NCI-H1694 treated with DMSO at 0.1 percent for 48 hours (cell line): Measurements from ENCODE around the gene CD24.

ENCODE experiments used
- DNase-seq: peaks from one replicate; lab custom pipeline; 2025; lab: John Stamatoyannopoulos, UW

CD24 gene

GRCh38 chr6:106967936-106968555 is 6.5 kb downstream of the CD24 start:
- DNase-seq = no peak

- no peak for DNase-seq
Measured at GRCh38 chr6:106966671-106967640, 7.6 kb downstream of the CD24 start.

- DNase-seq = no peak
Measured at GRCh38 chr6:106966229-106966628, 8.3 kb downstream of the CD24 start.

- no peak for DNase-seq
Measured at GRCh38 chr6:106964954-106965353, 9.6 kb downstream of the CD24 start.

- no peak for DNase-seq
Measured at GRCh38 chr6:106964099-106964498, 10.4 kb downstream of the CD24 start.

- DNase-seq = no peak
Measured at GRCh38 chr6:106963544-106963943, 11.0 kb downstream of the CD24 start.

GRCh38 chr6:106961801-106962200 is 12.7 kb downstream of the CD24 start:
- no peak for DNase-seq

GRCh38 chr6:106961136-106961535 is 13.4 kb downstream of the CD24 start:
- DNase-seq = no peak

- DNase-seq = no peak
Measured at GRCh38 chr6:106959985-106960384, 14.5 kb downstream of the CD24 start.

GRCh38 chr6:106939848-106940247 is 34.7 kb downstream of the CD24 start:
- no peak for DNase-seq

- DNase-seq = no peak
Measured at GRCh38 chr6:106939208-106939607, 35.3 kb downstream of the CD24 start.

GRCh38 chr6:106927531-106928398 is 46.8 kb downstream of the CD24 start:
- no peak for DNase-seq

- DNase-seq = no peak
Measured at GRCh38 chr6:106925948-106926347, 48.6 kb downstream of the CD24 start.

- DNase-seq = no peak
Measured at GRCh38 chr6:106924694-106925523, 49.6 kb downstream of the CD24 start.

- no peak for DNase-seq
Measured at GRCh38 chr6:106922626-106923025, 51.9 kb downstream of the CD24 start.
